ENCODE data around the gene RNF40.

- TF ChIP-seq EZH2 (IDR thresholded peaks at IDR 0.05; ENCODE audit: low read length, missing control alignments): no peak
- no peak for TF ChIP-seq CTCF (conservative IDR thresholded peaks at IDR 0.05 in 1 of 2, IDR thresholded peaks at IDR 0.05 in 1 of 2; ENCODE audit: low read depth in 1 of 2, low read length in 2 of 2)
These were observed 4.8 kb upstream of the RNF40 start for GRCh38 chr16:30757316-30757715.
